IMR-90 (cell line): Measurements from ENCODE around the gene PTPRG. TPM values are rescaled to one million over a fixed set of nuclear protein-coding genes. Genes with fewer than 3 reads are reported as not detected.
A peak's percentile ranks its signal among the peaks of the same experiment; 100 is the strongest.

Experiments used
- ATAC-seq: fragments of 200-7000 bp; cut with Tn5 transposase; 2 replicates; pipeline ENCODE4 v1.9.1; 2020; ENCODE audit warnings: low read depth, mild to moderate bottlenecking, moderate library complexity
- BruUV-seq: library from RNA; stranded (reverse); fragments of 400-500 nt; replicated peaks from 2 replicates; lab custom pipeline; 2021; lab: Mats Ljungman, UMichigan
- CTCF ChIA-PET: fragments of 300-600 bp; formaldehyde crosslinking; extraction: SDS; loops from one replicate; lab custom pipeline; 2021; ENCODE audit warnings: antibody characterized with exemption; lab: Yijun Ruan, JAX
- POLR2A ChIA-PET: fragments of 300-600 bp; sonication (Branson Sonifier 250); formaldehyde crosslinking; loops from one replicate; lab custom pipeline; 2022; ENCODE audit warnings: antibody characterized with exemption; ENCODE audit not compliant: unreplicated experiment; lab: Charles Lee
- DNase-seq: peaks from one replicate; pipeline ENCODE4 v3.0.0; 2013
- H2AFZ ChIP-seq: replicated peaks from 2 replicates; pipeline ENCODE3; 2013; ENCODE audit warnings: low read length, mild to moderate bottlenecking; ENCODE audit not compliant: poor library complexity
- H2AK5ac ChIP-seq: 2 replicates; pipeline ENCODE4 v1.6.1; 2013; ENCODE audit warnings: low read depth, low read length, inconsistent platforms
- H2AK9ac ChIP-seq: replicated peaks from 2 replicates; pipeline ENCODE3; 2013; ENCODE audit warnings: mild to moderate bottlenecking, low read depth, low read length, moderate library complexity; ENCODE audit not compliant: poor library complexity
- H2BK120ac ChIP-seq: 2 replicates; pipeline ENCODE4 v1.6.1; 2013; ENCODE audit warnings: low read depth, low read length, inconsistent platforms
- H2BK15ac ChIP-seq: 3 replicates; pipeline ENCODE4 v1.6.1; 2013; ENCODE audit warnings: low read depth, low read length, inconsistent platforms
- H2BK20ac ChIP-seq: 2 replicates; pipeline ENCODE4 v1.6.1; 2013; ENCODE audit warnings: low read depth, mild to moderate bottlenecking, inconsistent platforms, low read length, moderate library complexity
- H2BK5ac ChIP-seq: 2 replicates; pipeline ENCODE4 v1.6.1; 2013; ENCODE audit warnings: mild to moderate bottlenecking, low read depth, low read length, inconsistent platforms; ENCODE audit not compliant: poor library complexity, severe bottlenecking
- H3K14ac ChIP-seq: replicated peaks from 2 replicates; pipeline ENCODE4 v1.6.1; 2013; ENCODE audit warnings: low read depth, low read length, inconsistent platforms
- H3K18ac ChIP-seq: 2 replicates; pipeline ENCODE4 v1.6.1; 2013; ENCODE audit warnings: low read depth, low read length, control low read depth
- H3K23ac ChIP-seq: 2 replicates; pipeline ENCODE4 v1.6.1; 2013; ENCODE audit warnings: low read depth, low read length, inconsistent platforms
- H3K27ac ChIP-seq: 2 replicates; pipeline ENCODE4 v1.5.1; 2013; ENCODE audit warnings: mild to moderate bottlenecking, control low read depth, low read length; ENCODE audit not compliant: insufficient read depth
- H3K27me3 ChIP-seq: 2 replicates; pipeline ENCODE4 v1.6.1; 2013; ENCODE audit warnings: low read length; ENCODE audit not compliant: control insufficient read depth, insufficient read depth
- H3K36me3 ChIP-seq: 2 replicates; pipeline ENCODE4 v1.6.1; 2013; ENCODE audit warnings: low read length, mixed read lengths; ENCODE audit not compliant: control insufficient read depth, insufficient read depth
- H3K4ac ChIP-seq: 2 replicates; pipeline ENCODE4 v1.6.1; 2013; ENCODE audit warnings: low read depth, low read length, inconsistent platforms
- H3K4me1 ChIP-seq: 2 replicates; pipeline ENCODE4 v1.6.1; 2013; ENCODE audit warnings: low read length, mixed read lengths; ENCODE audit not compliant: control insufficient read depth, insufficient read depth
- H3K4me2 ChIP-seq: 2 replicates; pipeline ENCODE4 v1.6.1; 2013; ENCODE audit warnings: low read depth, mild to moderate bottlenecking, control low read depth, low read length, moderate library complexity
- H3K4me3 ChIP-seq: 2 replicates; pipeline ENCODE4 v1.5.1; 2013; ENCODE audit warnings: low read depth, mild to moderate bottlenecking, control low read depth, low read length, moderate library complexity; ENCODE audit not compliant: insufficient read depth
- H3K56ac ChIP-seq: 2 replicates; pipeline ENCODE4 v1.6.1; 2013; ENCODE audit warnings: low read length, inconsistent platforms; ENCODE audit not compliant: insufficient read depth; ENCODE audit errors: extremely low read depth
- H3K79me1 ChIP-seq, 2 experiments: 2 replicates each; pipeline ENCODE4 v1.6.1; 2013; ENCODE audit warnings: low read length in 2 of 2, inconsistent platforms in 1 of 2, low read depth in 1 of 2
- H3K9ac ChIP-seq: 2 replicates; pipeline ENCODE4 v1.6.1; 2013; ENCODE audit warnings: low read depth, low read length, control low read depth
- H3K9me1 ChIP-seq: 2 replicates; pipeline ENCODE4 v1.6.1; 2013; ENCODE audit warnings: low read length, inconsistent platforms; ENCODE audit not compliant: insufficient read depth
- H3K9me3 ChIP-seq: 2 replicates; pipeline ENCODE4 v1.6.1; 2013; ENCODE audit warnings: low read length; ENCODE audit not compliant: control insufficient read depth, insufficient read depth
- H4K20me1 ChIP-seq: 2 replicates; pipeline ENCODE4 v1.6.1; 2013; ENCODE audit warnings: low read length, inconsistent platforms; ENCODE audit not compliant: insufficient read depth
- H4K5ac ChIP-seq: 2 replicates; pipeline ENCODE4 v1.6.1; 2013; ENCODE audit warnings: mild to moderate bottlenecking, low read depth, low read length, control low read depth
- H4K8ac ChIP-seq, 2 experiments: 2 replicates each; pipeline ENCODE4 v1.6.1; 2013; ENCODE audit warnings: low read depth in 2 of 2, low read length in 2 of 2, control low read depth in 1 of 2, inconsistent platforms in 1 of 2
- H4K91ac ChIP-seq: 2 replicates; pipeline ENCODE4 v1.6.1; 2013; ENCODE audit warnings: low read depth, low read length, inconsistent platforms; ENCODE audit not compliant: insufficient read depth
- BHLHE40 ChIP-seq: fragments of 150-350 bp; IDR thresholded peaks from 2 replicates; pipeline ENCODE4 v1.6.1; 2016; ENCODE audit warnings: mild to moderate bottlenecking, low read depth, low read length
- CEBPB ChIP-seq: IDR thresholded peaks from 2 replicates; pipeline ENCODE4 v1.6.1; 2012; ENCODE audit warnings: low read depth, low read length, improper control_type of control experiment
- CTCF ChIP-seq: conservative IDR thresholded peaks from 2 replicates; pipeline ENCODE4 v1.5.1; 2012; ENCODE audit warnings: mild to moderate bottlenecking, low read depth, low read length, improper control_type of control experiment
- ELK1 ChIP-seq: fragments of 150-350 bp; IDR thresholded peaks from 2 replicates; pipeline ENCODE4 v1.6.1; 2016; ENCODE audit warnings: low read depth, mild to moderate bottlenecking, low read length, moderate library complexity, borderline replicate concordance
- FOS ChIP-seq: fragments of 150-350 bp; IDR thresholded peaks from 2 replicates; pipeline ENCODE4 v1.6.1; 2016; ENCODE audit warnings: low read depth, low read length
- MAFK ChIP-seq: IDR thresholded peaks from 2 replicates; pipeline ENCODE4 v1.6.1; 2012; ENCODE audit warnings: low read depth, low read length, improper control_type of control experiment
- MAZ ChIP-seq: IDR thresholded peaks from 2 replicates; pipeline ENCODE4 v1.6.1; 2012; ENCODE audit warnings: low read depth, mild to moderate bottlenecking, low read length, improper control_type of control experiment, moderate library complexity, borderline replicate concordance
- MXI1 ChIP-seq: IDR thresholded peaks from 2 replicates; pipeline ENCODE4 v1.6.1; 2012; ENCODE audit warnings: low read depth, mild to moderate bottlenecking, low read length, moderate library complexity, borderline replicate concordance
- POLR2A ChIP-seq: IDR thresholded peaks from 2 replicates; pipeline ENCODE4 v1.6.1; 2012; ENCODE audit warnings: mild to moderate bottlenecking, low read depth, low read length
- RAD21 ChIP-seq: IDR thresholded peaks from 2 replicates; pipeline ENCODE4 v1.6.1; 2012; ENCODE audit warnings: low read length, improper control_type of control experiment
- RFX5 ChIP-seq: IDR thresholded peaks from 2 replicates; pipeline ENCODE4 v1.8.0; 2012; ENCODE audit warnings: low read depth, mild to moderate bottlenecking, low read length, moderate library complexity
- SMC3 ChIP-seq: fragments of 150-350 bp; IDR thresholded peaks from 2 replicates; pipeline ENCODE4 v1.6.1; 2016; ENCODE audit warnings: low read depth, mild to moderate bottlenecking, antibody characterized with exemption, low read length, moderate library complexity
- USF2 ChIP-seq: fragments of 150-350 bp; IDR thresholded peaks from 2 replicates; pipeline ENCODE4 v1.6.1; 2017; ENCODE audit warnings: mild to moderate bottlenecking, antibody characterized with exemption, low read length, low read depth
- WGBS, 2 experiments: methylation state at CpG; one replicate each; pipeline versions ENCODE4 v1.1.5 to v1.1.7; 2013; ENCODE audit warnings: missing lambda C conversion rate in 2 of 2; ENCODE audit not compliant: insufficient read length in 1 of 2; ENCODE audit errors: extremely low coverage in 2 of 2; 5-methylcytosine and 5-hydroxymethylcytosine counted together
- dilution Hi-C: fragments of 300-500 bp; cut with HindIII; formaldehyde crosslinking; loops from one replicate; pipeline ENCODE4 v1.14.3; 2018; ENCODE audit warnings: low sequenced_read_pairs; ENCODE audit not compliant: unreplicated experiment
- in situ Hi-C: fragments of 300-500 bp; cut with MboI; formaldehyde crosslinking; loops from 3 replicates; pipeline ENCODE4 v1.14.3; 2019; ENCODE audit warnings: low sequenced_read_pairs, inconsistent platforms, mixed read lengths
- intact Hi-C: fragments of 100-400 bp; cut with micrococcal nuclease; formaldehyde crosslinking; loops from 2 replicates; pipeline ENCODE4 v1.10.0; 2022
- polyA plus RNA-seq, 3 experiments: library from polyadenylated mRNA; depleted of rRNA; stranded (reverse); fragments of >200 nt; gene quantifications; 2 replicates each; pipeline ENCODE4 v1.2.3, GENCODE V29; 2012; ENCODE audit warnings: low replicate concordance in 1 of 3
- total RNA-seq: library from RNA; depleted of rRNA; stranded (reverse); fragments of >200 nt; gene quantifications from 2 replicates; pipeline ENCODE4 v1.2.3, GENCODE V29; 2012

The PTPRG gene
- total and polyA plus RNA-seq, 2 of the 4 experiments (the other 2 are of a cell fraction), result 7.7 to 31.0 TPM

GRCh38 chr3:61583890-61584875, 22.8 kb downstream of the PTPRG start:
- H2AK5ac ChIP-seq, result no peak overlapping the region
- in situ Hi-C loops, result no loop called here
- no peak overlapping the region for H2BK15ac ChIP-seq
- dilution Hi-C loops, result no loop called here
- no peak overlapping the region; the same call in 1 of the 2 replicates for H4K5ac ChIP-seq
- peaks cover 38 to 83% of the 10 kb centered on the region in 2 experiments for H3K79me1 ChIP-seq
- H3K27ac ChIP-seq, result no peak overlapping the region
- DNase-seq (no peak), ATAC-seq (peak; percentile 57; the same call in 1 of the 2 replicates)
- H3K36me3 ChIP-seq, result no peaks in the 10 kb centered on the region
- H4K20me1 ChIP-seq, result peaks cover 8% of the 10 kb centered on the region; the same call in 1 of the 2 replicates
- TF ChIP-seq MAZ (no peak), RFX5 (no peak), SMC3 (no peak), BHLHE40 (no peak), RAD21 (no peak), ELK1 (no peak), CTCF (no peak), MAFK (no peak), POLR2A (no peak), USF2 (no peak), MXI1 (no peak), FOS (no peak), CEBPB (no peak)
- no peak overlapping the region for H2BK20ac ChIP-seq
- H3K4me1 ChIP-seq, result peaks cover 8% of the 10 kb centered on the region
- H3K14ac ChIP-seq, result peak overlapping the region; percentile 57
- H2BK5ac ChIP-seq, result peak overlapping the region; percentile 15
- peak overlapping the region; percentile 22 for H3K23ac ChIP-seq
- no CpG with 5 or more reads among the region's 10 CpGs for WGBS, 2 experiments
- ChIA-PET CTCF (interaction anchor here (0.7 to 1.0 kb wide), 2 partner anchors 20 to 28 kb away, joined by 3 read pairs; no protein-coding TSS in a partner anchor), POLR2A (interaction anchor here (0.6 kb wide), 1 partner anchor 23 kb away, joined by 4 read pairs; the partner anchor contains the start of gene PTPRG)
- H3K27me3 ChIP-seq, result no peaks in the 10 kb centered on the region
- no peak overlapping the region for H4K91ac ChIP-seq
- H3K9ac ChIP-seq, result peak overlapping the region; percentile 43
- no peak overlapping the region for H2AK9ac ChIP-seq
- H3K4me3 ChIP-seq, result no peak overlapping the region
- no peak overlapping the region for H2AFZ ChIP-seq
- peak overlapping the region; percentile 64; the same call in 1 of the 2 replicates for H3K4me2 ChIP-seq
- no peak overlapping the region for H3K56ac ChIP-seq
- H3K4ac ChIP-seq, result no peak overlapping the region
- intact Hi-C loops, result no loop called here
- no peak overlapping the region for H4K8ac ChIP-seq
- peak overlapping the region; percentile 53; the same call in 1 of the 2 replicates for H3K18ac ChIP-seq
- no peak overlapping the region for H2BK120ac ChIP-seq
- no peaks in the 10 kb centered on the region for H3K9me3 ChIP-seq
- H3K9me1 ChIP-seq, result peaks cover 17% of the 10 kb centered on the region
- no TSS peak for BruUV-seq
